DMS153 treated with DMSO at 0.1 percent for 48 hours (cell line): Measurements from ENCODE around the gene RPL15.

ENCODE experiments used
- DNase-seq: peaks from one replicate; lab custom pipeline; 2025; ENCODE audit not compliant: unreplicated experiment; lab: John Stamatoyannopoulos, UW

Gene RPL15

GRCh38 chr3:23926736-23927135, 9.8 kb downstream of the RPL15 start:
- no peak for DNase-seq

GRCh38 chr3:23928524-23928923, 11.6 kb downstream of the RPL15 start:
- DNase-seq = no peak

GRCh38 chr3:23931597-23931996, 14.7 kb downstream of the RPL15 start:
- DNase-seq = no peak

- DNase-seq = no peak
These were observed 15.6 kb downstream of the RPL15 start for GRCh38 chr3:23932571-23932970.

- no peak for DNase-seq
These were observed 17.3 kb downstream of the RPL15 start for GRCh38 chr3:23934253-23934652.

- DNase-seq = no peak
These were observed 20.4 kb downstream of the RPL15 start for GRCh38 chr3:23937296-23937695.

- DNase-seq = no peak
These were observed 21.8 kb downstream of the RPL15 start for GRCh38 chr3:23938688-23939087.

GRCh38 chr3:23940775-23941174, 23.8 kb downstream of the RPL15 start:
- DNase-seq = no peak

- no peak for DNase-seq
These were observed 24.5 kb downstream of the RPL15 start for GRCh38 chr3:23941440-23941839.

GRCh38 chr3:23942546-23942945, 25.6 kb downstream of the RPL15 start:
- DNase-seq = no peak

- DNase-seq = no peak
These were observed 27.3 kb downstream of the RPL15 start for GRCh38 chr3:23944007-23944783.

- DNase-seq = peak; percentile 40
These were observed 28.1 kb downstream of the RPL15 start, which contains the start of gene NR1D2 for GRCh38 chr3:23944861-23945662. TSS of gene NR1D2 (plus strand) at chr3:23945286. CDS start at chr3:23945579, 293 bp downstream.

- no peak for DNase-seq
These were observed 28.7 kb downstream of the RPL15 start for GRCh38 chr3:23945663-23945912.

- peak; percentile 59 for DNase-seq
These were observed 29.2 kb downstream of the RPL15 start for GRCh38 chr3:23945913-23946687.

- DNase-seq = no peak
These were observed 31.8 kb downstream of the RPL15 start for GRCh38 chr3:23948761-23949160.

- DNase-seq = no peak
These were observed 32.9 kb downstream of the RPL15 start for GRCh38 chr3:23949784-23950183.

GRCh38 chr3:23950293-23950692, 33.4 kb downstream of the RPL15 start:
- DNase-seq = no peak

GRCh38 chr3:23952646-23953045, 35.7 kb downstream of the RPL15 start:
- no peak for DNase-seq

- no peak for DNase-seq
These were observed 36.6 kb downstream of the RPL15 start for GRCh38 chr3:23953523-23953922.

GRCh38 chr3:23954144-23954543, 37.2 kb downstream of the RPL15 start:
- DNase-seq = no peak

GRCh38 chr3:23956701-23957100, 39.8 kb downstream of the RPL15 start:
- DNase-seq = no peak
